ENCODE measurements around the gene PCDH11Y.
"Not testable (repeated sequence)": the region's sequence is repeated elsewhere in the genome, so short reads cannot be mapped to it uniquely, and the experiment has no call there.

The PCDH11Y gene
- total RNA-seq: 0 to 0.24 (median 0) reads per million in 18 experiments

GRCh38 chrY:5000057-5000456 lies at the start of gene PCDH11Y:
TSS of gene PCDH11Y (plus strand) at chrY:5000296. CDS start at chrY:5057100, 56,804 bp downstream.
- DNase-seq: peak in 1 of 2 donors; percentile 0

GRCh38 chrY:4967894-4968293 lies 32.2 kb upstream of the PCDH11Y start:
- not testable (repeated sequence) for DNase-seq

GRCh38 chrY:4991743-4992400 lies 8.2 kb upstream of the PCDH11Y start:
- not testable (repeated sequence) for DNase-seq

DNA sequence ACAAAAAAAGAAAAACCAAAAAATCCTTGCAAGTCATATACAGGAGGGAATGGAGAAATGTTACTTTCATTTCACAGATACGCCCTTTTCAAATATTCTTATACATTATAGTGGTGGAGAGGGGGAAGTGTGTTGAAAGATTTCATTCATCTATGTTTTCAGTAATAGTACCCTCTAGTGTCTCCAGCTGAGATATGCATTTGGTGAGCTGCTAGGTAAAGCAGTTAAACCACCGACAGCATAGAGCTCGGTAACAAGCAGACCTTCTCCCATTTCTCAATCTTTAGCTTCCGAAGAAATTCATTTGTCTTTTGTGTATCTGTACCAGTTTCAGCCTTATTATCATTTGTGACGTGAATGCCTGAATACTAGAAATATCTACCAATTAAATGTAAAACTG lies 5.2 kb upstream of the PCDH11Y start:
- DNase-seq: not testable (repeated sequence)

DNA sequence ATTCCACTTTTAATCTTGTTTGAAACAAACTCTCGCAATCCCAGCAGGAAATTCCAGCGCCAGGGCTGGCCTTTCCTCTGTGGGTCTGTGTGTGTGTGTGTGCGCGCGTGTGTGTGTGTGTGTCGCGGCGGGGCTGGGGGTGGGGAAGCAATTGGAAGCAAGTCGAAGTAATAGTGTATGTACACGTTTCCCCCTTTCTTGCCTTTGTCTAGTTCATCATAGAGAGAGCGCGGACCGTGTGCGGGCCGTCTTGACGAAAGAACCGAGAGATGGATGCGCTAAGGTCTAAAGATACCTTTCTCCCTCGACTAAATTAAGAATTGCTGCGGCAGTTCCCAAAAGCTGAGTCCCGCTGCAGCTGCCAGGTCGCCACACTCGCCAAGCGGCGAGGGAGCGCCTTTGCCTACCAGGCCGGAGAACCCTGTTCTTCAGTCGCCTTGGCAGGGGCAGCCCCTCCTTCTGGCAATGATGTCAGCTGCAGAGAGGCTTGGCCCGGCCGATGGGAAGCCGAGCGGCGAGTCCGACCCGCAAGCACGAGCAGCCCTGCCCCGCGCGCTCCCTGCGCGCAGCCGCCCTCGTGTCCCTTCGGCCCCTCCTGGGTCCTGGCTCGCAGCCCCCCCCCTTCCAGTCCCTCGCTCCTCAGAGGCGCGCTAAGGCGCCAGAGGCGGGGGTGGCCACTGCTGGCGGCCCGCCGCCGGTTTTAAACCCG lies 2.5 kb downstream of the PCDH11Y start:
- DNase-seq: not testable (repeated sequence)

DNA sequence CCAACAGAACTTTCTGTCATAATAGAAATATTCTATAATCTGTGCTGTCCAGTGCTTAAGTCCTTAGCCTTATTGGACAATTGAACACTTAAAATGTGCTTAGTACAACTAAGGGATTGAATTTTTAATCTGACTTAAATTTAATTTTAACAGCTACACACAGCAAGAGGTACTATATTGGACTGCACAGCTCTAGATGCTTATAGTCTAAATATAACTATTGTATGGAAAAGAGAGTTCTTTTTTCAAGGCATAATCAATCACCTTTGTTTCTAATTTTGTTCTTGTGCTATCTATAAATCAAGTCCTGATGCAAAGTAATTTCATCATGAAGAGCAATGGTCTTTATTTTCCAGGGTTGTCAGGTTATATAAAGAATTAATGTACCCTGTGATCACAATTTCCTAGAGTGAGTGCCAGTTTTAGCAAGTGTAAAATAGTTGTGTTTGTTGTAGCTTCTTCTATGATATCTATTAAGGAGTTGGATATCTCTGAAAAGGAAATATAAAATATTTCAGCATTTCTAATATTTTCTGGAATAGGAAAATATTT lies 39.0 kb downstream of the PCDH11Y start:
- DNase-seq: not testable (repeated sequence)

GRCh38 chrY:5083017-5083416 lies 82.9 kb downstream of the PCDH11Y start:
- not testable (repeated sequence) for DNase-seq

DNA sequence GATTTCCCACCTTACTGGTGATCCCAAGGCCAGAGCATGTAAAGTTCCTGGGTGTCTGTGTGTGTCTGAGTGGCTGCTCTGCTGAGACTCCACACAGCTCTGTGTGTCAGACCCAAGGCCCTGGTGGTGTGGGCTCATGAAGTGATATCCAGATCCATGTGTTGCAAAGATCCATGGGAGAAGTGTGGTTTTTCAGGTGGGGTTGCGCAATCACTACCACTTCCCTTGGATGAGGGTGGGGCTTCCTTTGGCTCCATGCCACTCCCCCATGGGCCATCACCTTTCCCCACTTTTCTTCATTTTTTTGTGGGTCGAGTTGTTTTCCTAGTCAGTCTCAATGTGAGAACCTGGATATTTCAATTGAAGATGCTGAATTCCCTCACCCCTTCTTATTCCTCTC lies 182.9 kb downstream of the PCDH11Y start:
- DNase-seq: not testable (repeated sequence)

DNA sequence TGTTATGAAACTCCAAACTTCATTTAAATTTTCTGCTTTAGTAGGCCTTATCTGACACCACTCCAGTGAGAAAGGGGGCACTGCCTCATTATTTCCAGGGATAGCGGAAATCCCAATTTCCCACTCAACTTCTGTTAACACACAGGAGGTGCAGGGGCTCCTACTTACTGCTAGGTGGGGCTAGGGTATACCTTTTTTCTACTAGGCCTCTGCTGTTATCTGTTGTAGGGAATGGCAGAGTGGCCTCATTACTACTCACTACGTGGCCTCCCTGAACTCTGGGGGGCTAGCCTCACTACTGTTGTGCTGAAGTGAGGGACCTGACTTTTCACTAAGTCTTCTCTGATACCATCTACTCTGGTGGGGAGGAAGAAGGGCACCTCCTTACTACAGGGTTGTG lies 215.0 kb downstream of the PCDH11Y start:
- not testable (repeated sequence) for DNase-seq

DNA sequence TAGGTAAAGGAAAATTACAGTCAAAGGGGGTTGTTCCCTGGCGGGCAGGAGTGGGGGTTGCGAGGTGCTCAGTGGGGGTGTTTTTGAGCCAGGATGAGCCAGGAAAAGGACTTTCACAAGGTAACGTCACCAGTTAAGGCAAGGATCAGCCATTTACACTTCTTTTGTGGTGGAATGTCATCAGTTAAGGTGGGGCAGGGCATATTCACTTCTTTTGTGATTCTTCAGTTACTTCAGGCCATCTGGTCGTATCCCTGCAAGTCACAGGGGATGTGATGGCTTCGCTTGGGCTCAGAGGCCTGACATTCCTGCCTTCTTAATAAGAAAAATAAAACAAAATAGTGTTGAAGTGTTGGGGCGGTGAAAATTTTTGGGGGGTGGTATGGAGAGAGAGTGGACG lies 324.8 kb downstream of the PCDH11Y start:
- not testable (repeated sequence) for DNase-seq

DNA sequence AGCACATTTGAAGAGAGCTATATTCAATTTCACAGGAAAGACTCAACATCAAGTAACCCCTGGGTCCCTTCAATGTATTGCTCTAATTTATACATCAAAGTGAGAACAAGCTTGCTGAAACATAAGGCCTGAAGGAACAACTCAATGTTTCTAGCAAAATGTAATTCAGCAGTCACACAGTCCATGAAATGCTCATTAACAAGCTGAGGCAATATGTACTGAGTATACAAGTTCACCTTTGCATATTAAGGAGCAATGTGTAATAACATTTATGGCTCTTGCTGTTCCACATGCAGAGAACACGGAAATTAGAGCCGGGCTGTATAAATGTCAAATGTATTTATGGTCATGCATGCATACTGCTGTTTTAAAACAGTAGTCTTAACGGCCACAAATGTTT lies 342.1 kb downstream of the PCDH11Y start:
- DNase-seq: not testable (repeated sequence)

- not testable (repeated sequence) for DNase-seq
Measured at GRCh38 chrY:5543705-5544104, 543.6 kb downstream of the PCDH11Y start.

DNA sequence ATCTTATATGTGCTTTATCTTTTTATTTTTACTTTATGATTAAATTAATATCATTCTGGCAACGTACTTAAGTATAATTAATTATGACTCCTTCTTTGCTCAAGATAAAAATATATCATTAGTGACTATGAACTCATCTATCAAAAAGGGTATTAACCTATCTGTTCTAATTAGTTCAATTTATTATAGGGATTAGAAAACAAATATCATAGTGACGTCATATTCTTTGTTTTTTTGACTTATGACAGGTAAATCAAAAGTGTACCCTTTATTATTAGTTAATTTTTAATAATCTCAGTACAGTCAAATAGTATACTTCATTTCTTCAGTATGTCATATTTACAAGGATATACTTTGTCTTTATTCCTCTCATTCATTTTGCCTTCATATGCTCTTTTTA lies 638.5 kb downstream of the PCDH11Y start:
- DNase-seq: not testable (repeated sequence)

- not testable (repeated sequence) for DNase-seq
Measured at GRCh38 chrY:5679265-5679664, 679.2 kb downstream of the PCDH11Y start.

DNA sequence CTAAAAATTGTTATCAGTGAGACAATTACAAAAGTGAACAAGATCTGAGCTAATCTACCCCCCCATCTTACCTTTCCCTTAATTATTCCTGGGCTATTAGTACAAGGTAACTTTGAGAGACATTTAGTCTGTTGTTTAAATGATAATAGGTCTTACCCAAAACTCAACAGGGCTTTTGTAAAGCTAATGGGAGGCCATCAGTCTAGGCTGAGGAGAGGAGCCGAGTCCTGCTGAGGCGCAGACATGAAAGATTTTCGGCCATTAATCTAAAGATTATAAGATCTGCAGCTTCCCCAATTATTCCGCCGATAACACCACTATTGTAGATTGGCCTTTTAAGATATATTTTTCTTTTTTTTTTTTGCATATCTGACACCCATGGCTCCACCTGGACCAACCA lies 708.6 kb downstream of the PCDH11Y start:
- DNase-seq: not testable (repeated sequence)

DNA sequence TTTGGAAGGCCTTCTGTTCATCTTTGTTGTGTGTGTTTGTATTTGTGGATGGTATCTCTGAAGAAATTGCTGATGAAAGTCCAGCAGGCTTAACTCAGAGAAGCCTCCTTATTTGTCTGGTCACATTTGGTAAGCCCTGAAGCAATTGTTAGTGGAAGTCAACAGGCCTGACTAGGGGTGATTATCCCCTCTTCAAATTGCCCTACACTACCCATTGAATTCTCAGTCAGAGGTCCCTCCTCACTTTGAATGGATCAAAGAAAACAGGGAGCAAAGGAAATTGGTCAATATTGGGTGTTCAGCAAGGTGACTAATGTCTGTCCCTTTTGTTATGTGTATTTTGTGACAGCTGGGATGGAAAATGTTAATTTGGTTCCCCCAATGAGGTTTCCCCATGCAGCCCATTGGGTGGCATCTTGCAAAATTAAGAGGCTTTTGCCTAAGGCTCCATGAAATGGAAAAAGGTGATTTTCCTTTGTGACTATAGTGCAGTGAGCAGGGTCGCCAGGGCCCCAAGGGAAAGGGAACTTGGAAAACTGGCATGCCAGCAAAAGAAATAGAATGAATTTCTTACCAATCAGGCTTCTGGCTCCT lies 709.8 kb downstream of the PCDH11Y start:
- not testable (repeated sequence) for DNase-seq

- DNase-seq: not testable (repeated sequence)
Measured at GRCh38 chrY:5761403-5761802, 761.3 kb downstream of the PCDH11Y start.

DNA sequence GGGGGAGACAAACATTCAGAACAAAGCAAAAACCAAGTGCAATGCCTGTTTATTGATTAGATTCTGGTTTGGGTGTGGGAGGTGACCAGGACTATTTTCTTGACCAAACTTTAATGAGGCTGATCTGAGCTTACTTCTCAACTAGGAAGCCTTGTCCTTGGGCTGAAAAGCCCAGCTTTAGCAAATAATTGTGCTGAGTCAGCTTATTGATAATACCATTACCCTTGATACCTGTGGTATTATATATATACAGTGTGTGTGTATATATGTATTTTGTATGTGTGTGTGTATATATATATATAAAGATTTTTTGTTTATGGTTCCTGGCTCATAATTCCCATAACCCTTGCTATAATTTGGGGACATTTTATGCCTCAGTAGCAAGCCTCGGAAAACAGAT lies 776.4 kb downstream of the PCDH11Y start:
- DNase-seq: not testable (repeated sequence)

Data from inflammatory macrophage (primary cell).